Neural progenitor cell (in vitro differentiated cells): ENCODE results near the gene CAPRIN1.

Experiments used
- EZH2 ChIP-seq: fragments of 200-600 bp; sonication (generic); IDR thresholded peaks from 2 replicates; pipeline ENCODE4 v1.6.1; 2017; ENCODE audit warnings: antibody characterized with exemption, mild to moderate bottlenecking, moderate library complexity
- TF ChIP-seq, protein P1 (sequence below): fragments of 200-600 bp; sonication (generic); IDR thresholded peaks from 2 replicates; pipeline ENCODE4 v1.5.1; 2017; ENCODE audit warnings: antibody characterized with exemption, mild to moderate bottlenecking

DNA sequence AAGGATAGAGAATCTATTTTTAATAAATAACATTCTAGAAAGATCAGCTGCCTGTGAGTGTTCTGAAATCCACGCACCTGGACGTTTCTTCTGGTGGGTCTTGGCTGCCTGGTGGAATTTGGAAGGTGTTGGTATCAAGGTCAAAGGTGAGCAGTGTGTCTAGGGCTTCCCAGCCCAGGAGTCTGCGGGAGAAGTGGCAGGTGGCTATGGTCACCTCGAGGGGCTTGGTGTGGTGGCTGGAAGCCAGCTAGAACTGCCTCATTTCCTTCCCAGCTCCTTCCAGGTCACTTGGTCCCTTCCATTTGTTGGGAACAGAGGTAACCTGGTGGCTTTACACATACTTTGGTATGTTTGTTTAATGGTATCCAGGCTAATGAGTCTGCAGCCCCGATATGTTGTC, 95.3 kb downstream of the CAPRIN1 start:
- TF ChIP-seq, protein P1, sequence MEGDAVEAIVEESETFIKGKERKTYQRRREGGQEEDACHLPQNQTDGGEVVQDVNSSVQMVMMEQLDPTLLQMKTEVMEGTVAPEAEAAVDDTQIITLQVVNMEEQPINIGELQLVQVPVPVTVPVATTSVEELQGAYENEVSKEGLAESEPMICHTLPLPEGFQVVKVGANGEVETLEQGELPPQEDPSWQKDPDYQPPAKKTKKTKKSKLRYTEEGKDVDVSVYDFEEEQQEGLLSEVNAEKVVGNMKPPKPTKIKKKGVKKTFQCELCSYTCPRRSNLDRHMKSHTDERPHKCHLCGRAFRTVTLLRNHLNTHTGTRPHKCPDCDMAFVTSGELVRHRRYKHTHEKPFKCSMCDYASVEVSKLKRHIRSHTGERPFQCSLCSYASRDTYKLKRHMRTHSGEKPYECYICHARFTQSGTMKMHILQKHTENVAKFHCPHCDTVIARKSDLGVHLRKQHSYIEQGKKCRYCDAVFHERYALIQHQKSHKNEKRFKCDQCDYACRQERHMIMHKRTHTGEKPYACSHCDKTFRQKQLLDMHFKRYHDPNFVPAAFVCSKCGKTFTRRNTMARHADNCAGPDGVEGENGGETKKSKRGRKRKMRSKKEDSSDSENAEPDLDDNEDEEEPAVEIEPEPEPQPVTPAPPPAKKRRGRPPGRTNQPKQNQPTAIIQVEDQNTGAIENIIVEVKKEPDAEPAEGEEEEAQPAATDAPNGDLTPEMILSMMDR, result no peak
- TF ChIP-seq EZH2, result no peak
